C4-2B (cell line): ENCODE data around the gene ZNF32.
A peak's percentile ranks its signal among the peaks of the same experiment; 100 is the strongest.

Source experiments
- H3K27ac ChIP-seq: fragments of 450-650 bp; 2 replicates; pipeline ENCODE4 v1.5.1; 2017
- ZFX ChIP-seq: fragments of 450-650 bp; IDR thresholded peaks from 2 replicates; pipeline ENCODE4 v1.6.1; 2017
- TF ChIP-seq, protein P1 (sequence below): fragments of 450-650 bp; conservative IDR thresholded peaks from 2 replicates; pipeline ENCODE4 v1.5.1; 2017; ENCODE audit warnings: mild to moderate bottlenecking

ZNF32 gene

DNA sequence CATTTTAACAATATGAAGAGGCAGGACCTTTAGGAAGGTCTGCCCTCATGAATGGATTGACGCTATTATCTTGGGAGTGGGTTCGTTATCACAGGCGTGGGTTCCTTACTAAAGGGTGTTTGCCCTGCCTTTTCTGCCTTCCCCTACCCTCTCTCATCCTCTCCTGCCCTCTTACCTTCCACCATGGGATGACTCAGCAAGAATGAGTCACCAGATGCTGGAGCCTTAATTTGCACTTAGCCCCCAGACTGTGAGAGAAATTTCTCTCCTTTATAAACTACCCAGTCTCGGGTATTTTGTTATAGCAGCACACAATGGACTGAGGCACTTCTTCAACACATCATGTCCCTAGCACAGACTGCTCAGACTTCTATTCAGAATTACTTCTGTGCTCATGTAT is 31.4 kb upstream of the ZNF32 start:
- H3K27ac ChIP-seq = peak overlapping the region; percentile 37
- TF ChIP-seq, protein P1, sequence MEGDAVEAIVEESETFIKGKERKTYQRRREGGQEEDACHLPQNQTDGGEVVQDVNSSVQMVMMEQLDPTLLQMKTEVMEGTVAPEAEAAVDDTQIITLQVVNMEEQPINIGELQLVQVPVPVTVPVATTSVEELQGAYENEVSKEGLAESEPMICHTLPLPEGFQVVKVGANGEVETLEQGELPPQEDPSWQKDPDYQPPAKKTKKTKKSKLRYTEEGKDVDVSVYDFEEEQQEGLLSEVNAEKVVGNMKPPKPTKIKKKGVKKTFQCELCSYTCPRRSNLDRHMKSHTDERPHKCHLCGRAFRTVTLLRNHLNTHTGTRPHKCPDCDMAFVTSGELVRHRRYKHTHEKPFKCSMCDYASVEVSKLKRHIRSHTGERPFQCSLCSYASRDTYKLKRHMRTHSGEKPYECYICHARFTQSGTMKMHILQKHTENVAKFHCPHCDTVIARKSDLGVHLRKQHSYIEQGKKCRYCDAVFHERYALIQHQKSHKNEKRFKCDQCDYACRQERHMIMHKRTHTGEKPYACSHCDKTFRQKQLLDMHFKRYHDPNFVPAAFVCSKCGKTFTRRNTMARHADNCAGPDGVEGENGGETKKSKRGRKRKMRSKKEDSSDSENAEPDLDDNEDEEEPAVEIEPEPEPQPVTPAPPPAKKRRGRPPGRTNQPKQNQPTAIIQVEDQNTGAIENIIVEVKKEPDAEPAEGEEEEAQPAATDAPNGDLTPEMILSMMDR = no peak
- no peak for TF ChIP-seq ZFX

DNA sequence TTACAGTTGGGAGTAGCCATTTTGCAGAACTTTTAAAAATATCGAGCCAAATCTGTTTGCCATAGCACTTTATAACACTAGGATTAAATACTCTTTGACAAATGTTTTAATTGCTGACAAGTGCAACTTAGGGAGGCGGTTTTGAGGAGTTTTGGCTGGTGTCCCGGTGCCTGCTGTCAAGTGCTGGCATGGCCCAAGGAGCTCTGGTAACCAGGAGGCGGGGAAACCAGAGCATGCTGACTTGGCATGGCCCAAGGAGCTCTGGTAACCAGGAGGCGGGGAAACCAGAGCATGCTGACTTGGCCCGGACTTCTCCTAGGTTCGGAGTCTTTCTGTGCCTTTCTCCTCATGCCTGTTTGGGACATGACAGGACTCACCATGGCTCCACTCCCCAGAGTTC is 30.8 kb upstream of the ZNF32 start:
- TF ChIP-seq, protein P1 = no peak
- no peak for TF ChIP-seq ZFX

DNA sequence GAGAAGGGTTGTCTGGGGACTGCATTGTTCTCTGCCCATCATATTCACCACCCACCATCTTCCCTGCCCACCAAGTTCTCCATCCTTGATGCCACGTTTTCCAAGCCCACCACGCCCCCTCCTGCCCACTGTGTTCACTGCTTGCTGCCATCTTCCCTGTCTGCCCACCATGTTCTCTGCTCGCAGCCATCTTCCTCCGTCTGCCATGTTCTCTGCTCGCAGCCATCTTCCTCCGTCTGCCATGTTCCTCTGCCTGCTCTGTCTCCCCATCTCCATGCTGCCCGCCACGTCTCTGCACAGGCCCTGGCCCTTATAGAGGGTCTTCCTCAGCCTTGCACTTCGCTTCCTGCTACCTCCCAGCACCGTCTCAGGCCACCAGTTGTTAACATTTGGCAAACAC is 30.0 kb upstream of the ZNF32 start:
- TF ChIP-seq, protein P1 = no peak
- no peak for TF ChIP-seq ZFX
- no peak overlapping the region; the same call in 1 of the 2 replicates for H3K27ac ChIP-seq

More for the DNA sequence above, 30.8 kb upstream of the ZNF32 start:
- H3K27ac ChIP-seq = peak overlapping the region; percentile 37

DNA sequence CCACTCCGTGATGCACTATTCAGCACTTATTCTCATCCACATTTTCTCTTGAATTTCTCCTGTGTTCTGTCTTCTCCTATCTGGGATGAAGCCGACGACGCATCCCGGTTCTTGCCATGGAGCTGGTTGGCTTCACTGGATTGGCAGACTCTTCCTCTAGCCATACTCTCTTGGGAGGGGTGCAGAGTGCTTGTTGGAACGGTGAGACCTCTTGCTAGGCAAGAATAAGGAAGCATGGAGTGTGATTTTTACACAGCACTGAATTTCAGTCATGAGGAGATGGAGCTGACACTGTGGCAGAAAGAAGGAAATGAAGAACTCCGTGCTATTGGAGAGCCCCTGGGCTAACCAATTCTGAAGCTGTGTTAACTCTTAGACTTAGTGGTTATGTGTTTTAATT is 28.2 kb upstream of the ZNF32 start:
- TF ChIP-seq ZFX = no peak
- TF ChIP-seq, protein P1 = no peak
- H3K27ac ChIP-seq = no peak overlapping the region

DNA sequence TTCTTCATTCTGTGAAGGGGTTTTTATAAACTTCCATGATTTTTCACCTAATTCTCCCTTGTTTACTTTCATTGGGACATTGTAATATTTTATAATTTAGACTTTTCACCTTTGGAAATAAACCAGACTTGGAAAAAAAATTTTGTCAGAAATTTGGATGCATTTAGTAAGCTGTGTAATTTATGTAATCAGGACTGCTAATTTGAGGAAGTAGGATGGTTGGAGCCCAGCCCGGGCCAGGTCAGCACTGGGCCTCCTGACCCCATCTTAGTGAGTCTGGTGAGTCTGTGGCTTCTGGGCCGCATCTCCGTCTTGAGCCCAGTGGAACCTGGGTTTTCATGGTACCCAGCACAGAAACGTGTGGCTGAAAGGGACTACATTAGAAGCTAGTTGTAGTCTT is 27.6 kb upstream of the ZNF32 start:
- TF ChIP-seq, protein P1 = no peak
- TF ChIP-seq ZFX = no peak
- H3K27ac ChIP-seq = no peak overlapping the region

DNA sequence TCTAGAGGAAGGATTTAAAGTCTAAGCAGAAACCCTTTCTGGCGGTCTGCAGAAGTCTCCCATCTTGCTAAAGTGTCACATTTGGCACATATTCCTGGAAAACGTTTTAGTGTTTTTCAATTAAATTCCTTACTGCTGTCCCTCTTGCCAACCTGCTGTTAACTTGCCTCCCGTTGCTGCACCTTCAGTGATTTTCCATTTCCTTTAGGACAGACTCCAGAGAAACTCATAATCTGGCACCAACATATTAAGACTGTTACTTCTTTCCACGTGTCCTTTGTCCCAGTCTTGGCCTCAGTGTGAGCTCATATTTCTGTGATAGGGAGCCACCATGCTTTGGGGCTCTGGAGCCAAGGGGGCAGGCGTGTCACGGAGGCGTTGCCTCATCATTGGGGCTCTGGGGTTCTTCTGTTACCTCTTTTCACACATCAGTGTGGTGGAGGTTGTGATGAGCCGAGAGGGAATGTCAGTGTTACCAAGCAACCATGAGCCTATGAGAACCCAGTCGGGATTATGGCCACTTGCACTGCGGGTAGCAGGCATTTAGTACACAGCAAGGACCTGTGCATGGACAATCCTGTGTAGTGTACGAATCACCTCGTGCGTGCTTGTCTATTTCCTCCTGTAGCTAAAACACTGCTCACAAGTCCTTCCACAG is 26.0 kb upstream of the ZNF32 start:
- no peak overlapping the region for H3K27ac ChIP-seq
- TF ChIP-seq, protein P1 = no peak
- TF ChIP-seq ZFX = no peak

DNA sequence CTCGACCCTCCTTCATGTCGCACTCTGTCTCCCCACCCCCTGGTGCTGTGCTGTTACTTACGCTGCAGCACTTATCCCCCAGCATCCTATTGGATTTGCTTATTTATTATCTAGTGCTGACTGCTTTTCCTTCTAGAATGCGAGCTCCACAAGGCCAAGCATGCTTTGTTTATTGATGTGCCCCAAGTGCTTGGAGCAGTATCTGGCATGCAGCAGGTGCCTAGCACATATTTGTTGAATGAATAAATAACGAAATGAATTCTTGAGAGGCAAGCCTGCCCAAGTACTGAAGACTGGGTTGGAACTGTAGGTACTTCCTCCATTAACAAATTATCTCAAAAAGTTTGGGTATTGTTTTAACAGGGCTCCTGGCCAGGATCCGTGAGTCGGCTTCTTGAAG is 24.8 kb upstream of the ZNF32 start:
- H3K27ac ChIP-seq = no peak overlapping the region
- no peak for TF ChIP-seq ZFX
- TF ChIP-seq, protein P1 = no peak
